ENCODE measurements around the gene PCGF3. TPM values are rescaled to one million over a fixed set of nuclear protein-coding genes. Genes with fewer than 3 reads are reported as not detected.

The PCGF3 gene
- total and polyA plus RNA-seq, 10 of the 15 experiments (the other 5 are each of a cell fraction or from before 2014, with no cell fraction given) = 2.2 to 43.8 (median 15.9) TPM

DNA sequence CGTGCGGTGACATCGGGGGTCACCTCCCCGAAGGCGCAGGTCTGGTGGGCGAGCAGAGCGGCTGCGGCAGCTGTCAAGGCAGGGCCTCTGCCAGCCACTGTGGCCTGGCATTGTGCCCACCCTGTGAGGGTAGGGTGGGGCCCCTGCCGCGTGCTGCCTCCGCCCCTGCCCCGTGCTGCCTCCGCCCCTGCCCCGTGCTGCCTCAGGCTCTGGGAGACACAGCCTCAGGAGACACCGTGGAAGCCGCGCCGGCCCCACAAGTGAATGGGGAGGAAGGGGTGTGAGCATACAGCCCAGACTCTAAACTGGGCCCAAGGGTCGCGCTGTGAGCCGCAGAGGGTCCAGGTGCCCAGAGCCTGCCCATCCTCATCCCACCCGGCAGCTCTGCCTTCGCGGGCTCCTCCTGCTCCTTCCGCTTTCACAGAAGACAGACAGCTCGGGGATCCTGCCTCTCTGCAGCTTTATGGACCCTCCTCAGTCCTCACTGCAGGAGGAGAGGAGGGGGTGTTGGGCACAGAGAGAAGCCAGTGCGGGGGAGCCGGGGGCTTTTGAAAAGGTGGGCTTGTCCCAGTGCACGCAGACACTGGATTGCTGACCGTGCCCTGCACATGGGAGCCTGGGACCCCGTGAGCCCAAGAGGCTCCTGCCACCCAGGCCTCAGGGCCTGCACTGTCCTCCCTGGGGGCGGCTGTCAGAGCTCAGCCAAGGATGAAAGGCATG is 27.4 kb downstream of the PCGF3 start (continued):
- TF ChIP-seq, protein P1, sequence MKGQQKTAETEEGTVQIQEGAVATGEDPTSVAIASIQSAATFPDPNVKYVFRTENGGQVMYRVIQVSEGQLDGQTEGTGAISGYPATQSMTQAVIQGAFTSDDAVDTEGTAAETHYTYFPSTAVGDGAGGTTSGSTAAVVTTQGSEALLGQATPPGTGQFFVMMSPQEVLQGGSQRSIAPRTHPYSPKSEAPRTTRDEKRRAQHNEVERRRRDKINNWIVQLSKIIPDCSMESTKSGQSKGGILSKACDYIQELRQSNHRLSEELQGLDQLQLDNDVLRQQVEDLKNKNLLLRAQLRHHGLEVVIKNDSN (IDR thresholded peaks at IDR 0.05; ENCODE audit: borderline replicate concordance, extremely low read length, insufficient read depth, low read depth, low read length) = no peak

GRCh38 chr4:733631-733980 is 28.0 kb downstream of the PCGF3 start:
- no peak for FAIRE-seq
- POLR2A ChIA-PET = no interaction called here
- SMC1A ChIA-PET (ENCODE audit: uncharacterized antibody, unreplicated experiment) = no interaction called here

More at GRCh38 chr4:733631-733980, 28.0 kb downstream of the PCGF3 start:
- Histone ChIP-seq H3K4me1 (ENCODE audit: control insufficient read depth, insufficient read depth, low read length) (no peaks in the 10 kb centered on the region), H3K27me3 (replicated peaks in 1 of 2; ENCODE audit: control insufficient read depth in 2 of 2, insufficient read depth in 2 of 2, low read length in 1 of 2) (no peaks in the 10 kb centered on the region), H3K36me3 (ENCODE audit: control insufficient read depth in 2 of 2, insufficient read depth in 2 of 2, low read length in 1 of 2) (peaks cover 19 to 33% of the 10 kb centered on the region in 2 experiments; a peak in 3 of 4 replicates), H3K79me2 (ENCODE audit: control insufficient read depth, insufficient read depth, low read length) (no peaks in the 10 kb centered on the region), H3K9ac (ENCODE audit: control insufficient read depth, insufficient read depth, low read length) (no peak overlapping the region), H3K27ac (ENCODE audit: control insufficient read depth, insufficient read depth) (no peak overlapping the region), H3K4me3 (no peak overlapping the region), H3K9me3 (replicated peaks; ENCODE audit: control insufficient read depth, insufficient read depth, low read length) (no peaks in the 10 kb centered on the region; the same call in 2 of the 3 replicates), H2AFZ (ENCODE audit: control insufficient read depth, low read depth, low read length) (no peak overlapping the region), H4K20me1 (ENCODE audit: control insufficient read depth, insufficient read depth) (no peaks in the 10 kb centered on the region), H3K4me2 (ENCODE audit: control insufficient read depth, insufficient read depth) (no peak overlapping the region)
- RAD21 ChIA-PET (ENCODE audit: unreplicated experiment) = no interaction called here
- 98% methylated on average over 18 of the region's 18 CpGs for WGBS (ENCODE audit: insufficient coverage, insufficient replicate concordance, low lambda C conversion rate, missing lambda C conversion rate)
- in situ Hi-C loops (cut with MboI) = no loop called here
- no TSS peak for BruUV-seq (replicated peaks)
- DNase-seq (ENCODE audit: low read depth, low spot score) = no peak
- no peak for ATAC-seq
- intact Hi-C loops (cut with micrococcal nuclease; ENCODE audit: unreplicated experiment) = no loop called here
- CTCF ChIA-PET = no interaction called here
- TF ChIP-seq ZNF622 (IDR thresholded peaks at IDR 0.05) (no peak), ZNF274 (IDR thresholded peaks at IDR 0.05; ENCODE audit: insufficient read depth, insufficient read length) (no peak), TCF7 (IDR thresholded peaks at IDR 0.05; ENCODE audit: borderline replicate concordance) (no peak), SIX5 (IDR thresholded peaks at IDR 0.05; ENCODE audit: low read depth, low read length, severe bottlenecking) (no peak), ZZZ3 (IDR thresholded peaks at IDR 0.05; ENCODE audit: control insufficient read depth, insufficient read length, low read depth) (no peak), ZNF24 (IDR thresholded peaks at IDR 0.05) (no peak), MTA3 (IDR thresholded peaks at IDR 0.05; ENCODE audit: borderline replicate concordance, low read length) (no peak), NFIC (IDR thresholded peaks at IDR 0.05; ENCODE audit: low read depth, low read length) (no peak), SIN3A (IDR thresholded peaks at IDR 0.05; ENCODE audit: low read depth, low read length) (no peak), GABPA (IDR thresholded peaks at IDR 0.05; ENCODE audit: low read depth) (no peak), ZBED1 (IDR thresholded peaks at IDR 0.05; ENCODE audit: borderline replicate concordance) (no peak), TCF12 (IDR thresholded peaks at IDR 0.05; ENCODE audit: low read depth, low read length) (no peak), STAT3 (IDR thresholded peaks at IDR 0.05; ENCODE audit: low read depth, low read length) (no peak)
- TF ChIP-seq, protein P2, sequence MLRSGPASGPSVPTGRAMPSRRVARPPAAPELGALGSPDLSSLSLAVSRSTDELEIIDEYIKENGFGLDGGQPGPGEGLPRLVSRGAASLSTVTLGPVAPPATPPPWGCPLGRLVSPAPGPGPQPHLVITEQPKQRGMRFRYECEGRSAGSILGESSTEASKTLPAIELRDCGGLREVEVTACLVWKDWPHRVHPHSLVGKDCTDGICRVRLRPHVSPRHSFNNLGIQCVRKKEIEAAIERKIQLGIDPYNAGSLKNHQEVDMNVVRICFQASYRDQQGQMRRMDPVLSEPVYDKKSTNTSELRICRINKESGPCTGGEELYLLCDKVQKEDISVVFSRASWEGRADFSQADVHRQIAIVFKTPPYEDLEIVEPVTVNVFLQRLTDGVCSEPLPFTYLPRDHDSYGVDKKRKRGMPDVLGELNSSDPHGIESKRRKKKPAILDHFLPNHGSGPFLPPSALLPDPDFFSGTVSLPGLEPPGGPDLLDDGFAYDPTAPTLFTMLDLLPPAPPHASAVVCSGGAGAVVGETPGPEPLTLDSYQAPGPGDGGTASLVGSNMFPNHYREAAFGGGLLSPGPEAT (IDR thresholded peaks at IDR 0.05; ENCODE audit: low read depth) = no peak

Measured in GM12878 (cell line).